Liver (tissue), 3 donors: ENCODE data around the gene SMARCB1.

Source experiments
- CTCF ChIP-seq: fragments of 150-350 bp; IDR thresholded peaks from 2 replicates; pipeline ENCODE4 v1.5.1; 2017; ENCODE audit warnings: improper control_type of control experiment, low read depth, low read length; ENCODE audit not compliant: missing input control
- FOXA1 ChIP-seq: IDR thresholded peaks from 2 replicates; pipeline ENCODE4 v1.6.1; 2016; ENCODE audit warnings: antibody characterized with exemption
- GABPA ChIP-seq, 2 donors: IDR thresholded peaks in 1 of 2; conservative IDR thresholded peaks in 1 of 2; 2 replicates each; pipeline ENCODE4 v1.6.1; 2016; ENCODE audit warnings: antibody characterized with exemption in 2 of 2, mild to moderate bottlenecking in 1 of 2, moderate library complexity in 1 of 2
- RXRA ChIP-seq, 2 donors: IDR thresholded peaks; 2 replicates each; pipeline ENCODE4 v1.6.1; 2017 to 2018; ENCODE audit warnings: antibody characterized with exemption in 2 of 2, mild to moderate bottlenecking in 1 of 2
- donor health status: healthy.
- donor health status: healthy.

GRCh38 chr22:23833017-23833751, 46.4 kb downstream of the SMARCB1 start:
- no peak for TF ChIP-seq CTCF
- no peak for TF ChIP-seq RXRA (IDR thresholded peaks at IDR 0.05)
- no peak for TF ChIP-seq GABPA (IDR thresholded peaks at IDR 0.05 in 1 of 2, conservative IDR thresholded peaks at IDR 0.05 in 1 of 2)
- TF ChIP-seq FOXA1: no peak
